ENCODE measurements around the gene CDKN2D.
"Not testable (repeated sequence)": the region's sequence is repeated elsewhere in the genome, so short reads cannot be mapped to it uniquely, and the experiment has no call there.

Gene CDKN2D

GRCh38 chr19:10580979-10581631, 12.3 kb upstream of the CDKN2D start:
- DNase-seq (ENCODE audit: low read depth): peak; percentile 72

GRCh38 chr19:10577951-10578350, 9.2 kb upstream of the CDKN2D start:
- no peak for DNase-seq (ENCODE audit: low read depth)

GRCh38 chr19:10575011-10575716, 6.4 kb upstream of the CDKN2D start:
- no peak for DNase-seq (ENCODE audit: low read depth)

- no peak for DNase-seq (ENCODE audit: low read depth)
Observed at GRCh38 chr19:10574462-10574861, 5.7 kb upstream of the CDKN2D start.

- DNase-seq (ENCODE audit: low read depth): not testable (repeated sequence)
Observed at GRCh38 chr19:10573793-10574192, 5.0 kb upstream of the CDKN2D start.

GRCh38 chr19:10568062-10568825, 535 bp downstream of the CDKN2D start:
- no peak for DNase-seq (ENCODE audit: low read depth)

GRCh38 chr19:10567656-10568055, 1.1 kb downstream of the CDKN2D start:
- no peak for DNase-seq (ENCODE audit: low read depth)

- DNase-seq (ENCODE audit: low read depth): no peak
Observed at GRCh38 chr19:10566658-10567410, 1.9 kb downstream of the CDKN2D start.

GRCh38 chr19:10566408-10566657, 2.4 kb downstream of the CDKN2D start:
- DNase-seq (ENCODE audit: low read depth): no peak

GRCh38 chr19:10565567-10566407, 3.0 kb downstream of the CDKN2D start, which contains the start of gene KRI1:
TSS of gene KRI1 (minus strand) at chr19:10566010. CDS start at chr19:10565999, 11 bp downstream.
- peak; percentile 93 for DNase-seq (ENCODE audit: low read depth)

- no peak for DNase-seq (ENCODE audit: low read depth)
Observed at GRCh38 chr19:10565028-10565566, 3.7 kb downstream of the CDKN2D start.

GRCh38 chr19:10562609-10563008, 6.2 kb downstream of the CDKN2D start:
- no peak for DNase-seq (ENCODE audit: low read depth)

GRCh38 chr19:10560154-10560553, 8.6 kb downstream of the CDKN2D start:
- DNase-seq (ENCODE audit: low read depth): no peak

- no peak for DNase-seq (ENCODE audit: low read depth)
Observed at GRCh38 chr19:10557603-10558197, 11.1 kb downstream of the CDKN2D start.

GRCh38 chr19:10555610-10555973, 13.2 kb downstream of the CDKN2D start:
- no peak for DNase-seq (ENCODE audit: low read depth)

GRCh38 chr19:10554760-10555609, 13.8 kb downstream of the CDKN2D start:
- DNase-seq (ENCODE audit: low read depth): no peak

GRCh38 chr19:10553943-10554381, 14.8 kb downstream of the CDKN2D start:
- DNase-seq (ENCODE audit: low read depth): no peak

GRCh38 chr19:10553087-10553667, 15.6 kb downstream of the CDKN2D start:
- DNase-seq (ENCODE audit: low read depth): no peak

- no peak for DNase-seq (ENCODE audit: low read depth)
Observed at GRCh38 chr19:10552510-10553053, 16.2 kb downstream of the CDKN2D start.
